Transverse colon (tissue), 4 donors: ENCODE results near the gene NPFF. TPM values are rescaled to one million over a fixed set of nuclear protein-coding genes. Genes with fewer than 3 reads are reported as not detected.
A peak's percentile ranks its signal among the peaks of the same experiment; 100 is the strongest.

Experiments used
- DNase-seq: peaks from one replicate; pipeline ENCODE4 v3.0.0-alpha.2; 2019
- H3K27ac ChIP-seq, 4 donors: fragments of 200-600 bp; sonication (generic); 2 replicates each; pipeline ENCODE4 v1.5.1; 2016 to 2018; ENCODE audit warnings: inconsistent platforms in 4 of 4
- H3K27me3 ChIP-seq: fragments of 200-600 bp; sonication (generic); 2 replicates; pipeline ENCODE4 v1.5.1; 2017; ENCODE audit warnings: inconsistent platforms
- H3K36me3 ChIP-seq, 4 donors: fragments of 200-600 bp; sonication (generic); 2 replicates each; pipeline ENCODE4 v1.5.1; 2017 to 2019; ENCODE audit warnings: inconsistent platforms in 4 of 4
- H3K4me1 ChIP-seq, 4 donors: fragments of 200-600 bp; sonication (generic); 2 replicates each; pipeline ENCODE4 v1.5.1; 2017 to 2020; ENCODE audit warnings: inconsistent platforms in 4 of 4
- H3K4me3 ChIP-seq, 4 donors: fragments of 200-600 bp; sonication (generic); 1 replicate in 1 of 4; 2 replicates in 3 of 4; pipeline versions ENCODE4 v1.5.1 to v1.6.1; 2017 to 2019; ENCODE audit warnings: inconsistent platforms in 4 of 4
- H3K9me3 ChIP-seq, 2 donors: fragments of 200-600 bp; sonication (generic); 2 replicates each; pipeline ENCODE4 v1.5.1; 2017 to 2019; ENCODE audit warnings: inconsistent platforms in 2 of 2
- EP300 ChIP-seq: sonication (generic); formaldehyde crosslinking; IDR thresholded peaks from one replicate; pipeline ENCODE4 v1.6.1; 2017; ENCODE audit warnings: antibody characterized with exemption, low read depth
- POLR2A ChIP-seq: fragments of 450-650 bp; IDR thresholded peaks from one replicate; pipeline ENCODE4 v1.6.1; 2016; ENCODE audit warnings: antibody characterized with exemption, mild to moderate bottlenecking, moderate library complexity
- POLR2AphosphoS5 ChIP-seq, 3 donors: sonication (generic); formaldehyde crosslinking; IDR thresholded peaks; one replicate each; pipeline ENCODE4 v1.6.1; 2016; ENCODE audit warnings: antibody characterized with exemption in 3 of 3
- WGBS, 2 donors: methylation state at CpG; one replicate each; pipeline ENCODE4 v1.1.5; 2018; ENCODE audit warnings: low coverage in 1 of 2; 5-methylcytosine and 5-hydroxymethylcytosine counted together
- in situ Hi-C, 4 donors: fragments of 200-750 bp; cut with MboI; loops; one replicate each; pipeline versions ENCODE4 v1.15.0 to v1.15.1; 2017; ENCODE audit warnings: low sequenced_read_pairs in 3 of 4, low pct_ligation_motif_present in 1 of 4, low pct_unique_long_range_greater_than_20kb in 1 of 4
- intact Hi-C: fragments of 100-400 bp; cut with DNase I; formaldehyde crosslinking; loops from one replicate; pipeline ENCODE4 v1.15.1; 2023; ENCODE audit warnings: low total_unique reads
- total RNA-seq, 4 donors: library from RNA; depleted of rRNA; stranded (reverse); fragments of >200 nt; gene quantifications; one replicate each; pipeline ENCODE4 v1.1.0, GENCODE V29; 2016
- TF ChIP-seq, protein P1 (sequence below), 5 experiments: fragments of 200-600 bp in 3 of 5; fragments of 450-650 bp in 2 of 5; sonication (generic) in 3 of 5; IDR thresholded peaks; 1 replicate in 2 of 5; 2 replicates in 3 of 5; pipeline ENCODE4 v1.5.1; 2016 to 2017; ENCODE audit warnings: antibody characterized with exemption in 5 of 5, inconsistent platforms in 3 of 5, mild to moderate bottlenecking in 2 of 5, moderate library complexity in 1 of 5

The NPFF gene
- total RNA-seq, 4 donors from 2014 or later, result not detected

DNA sequence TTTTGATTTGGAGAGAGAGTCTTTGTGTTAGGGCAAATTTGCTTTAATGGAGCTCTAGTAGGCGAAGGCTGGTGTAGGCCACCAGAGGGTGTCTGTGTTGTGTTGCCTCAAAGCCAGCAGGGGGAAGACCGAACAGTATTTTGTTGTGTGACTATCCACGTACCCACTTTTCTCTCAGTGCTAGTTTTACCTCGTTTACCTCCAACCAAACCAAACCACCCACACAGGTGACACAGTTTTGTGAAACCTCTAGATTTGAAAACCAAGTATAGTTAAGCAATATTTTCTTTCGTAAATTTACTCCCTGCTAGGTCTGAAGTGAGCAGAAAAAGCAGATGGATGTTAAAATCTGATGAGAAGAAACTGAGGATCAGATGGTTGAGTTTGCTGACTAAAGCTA is 36.3 kb upstream of the NPFF start:
- Histone ChIP-seq H3K27ac (peak overlapping the region; percentile 20 to 68 (median 55)), H3K9me3 (no peaks in the 10 kb centered on the region), H3K27me3 (no peaks in the 10 kb centered on the region), H3K36me3 (peaks cover 0 to 22% (median 10%) of the 10 kb centered on the region in 4 donors), H3K4me1 (peaks cover 6 to 16% (median 9%) of the 10 kb centered on the region in 4 donors), H3K4me3 (no peak overlapping the region)
- TF ChIP-seq, protein P1, sequence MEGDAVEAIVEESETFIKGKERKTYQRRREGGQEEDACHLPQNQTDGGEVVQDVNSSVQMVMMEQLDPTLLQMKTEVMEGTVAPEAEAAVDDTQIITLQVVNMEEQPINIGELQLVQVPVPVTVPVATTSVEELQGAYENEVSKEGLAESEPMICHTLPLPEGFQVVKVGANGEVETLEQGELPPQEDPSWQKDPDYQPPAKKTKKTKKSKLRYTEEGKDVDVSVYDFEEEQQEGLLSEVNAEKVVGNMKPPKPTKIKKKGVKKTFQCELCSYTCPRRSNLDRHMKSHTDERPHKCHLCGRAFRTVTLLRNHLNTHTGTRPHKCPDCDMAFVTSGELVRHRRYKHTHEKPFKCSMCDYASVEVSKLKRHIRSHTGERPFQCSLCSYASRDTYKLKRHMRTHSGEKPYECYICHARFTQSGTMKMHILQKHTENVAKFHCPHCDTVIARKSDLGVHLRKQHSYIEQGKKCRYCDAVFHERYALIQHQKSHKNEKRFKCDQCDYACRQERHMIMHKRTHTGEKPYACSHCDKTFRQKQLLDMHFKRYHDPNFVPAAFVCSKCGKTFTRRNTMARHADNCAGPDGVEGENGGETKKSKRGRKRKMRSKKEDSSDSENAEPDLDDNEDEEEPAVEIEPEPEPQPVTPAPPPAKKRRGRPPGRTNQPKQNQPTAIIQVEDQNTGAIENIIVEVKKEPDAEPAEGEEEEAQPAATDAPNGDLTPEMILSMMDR (IDR thresholded peaks at IDR 0.05), result peak; percentile 69 to 95 (median 81)
- TF ChIP-seq EP300, result no peak
- intact Hi-C loops (loop anchor here (5.0 to 10.0 kb wide), 2 partner anchors 81 to 134 kb away; partner anchors contain the start of genes ATF7 and ATP5MC2), in situ Hi-C loops (loop anchor here (5.0 to 10.0 kb wide), 3 partner anchors 129 to 134 kb away; partner anchors contain the start of gene ATP5MC2 (in 3 of the 4))
- WGBS, 2 donors, result 25 to 83% methylated on average over 1 to 5 of the region's 5 CpGs
- peak; percentile 51 for DNase-seq

DNA sequence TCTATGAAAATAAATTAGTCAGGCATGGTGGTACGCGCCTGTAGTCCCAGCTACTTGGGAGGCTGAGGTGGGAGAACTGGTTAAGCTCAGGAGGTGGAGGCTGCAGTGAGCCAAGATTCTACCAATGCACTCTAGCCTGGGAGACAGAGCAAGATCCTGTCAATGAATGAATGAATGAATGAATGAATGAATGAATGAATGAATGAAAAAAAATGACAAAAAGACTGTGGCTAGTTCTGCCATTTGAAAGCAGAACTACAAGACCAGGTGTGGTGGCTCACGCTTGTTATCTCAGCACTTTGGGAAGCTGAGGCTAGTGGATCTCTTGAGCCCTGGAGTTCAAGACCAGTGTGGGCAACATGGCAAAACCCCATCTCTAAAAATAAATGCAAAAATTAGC is 32.2 kb upstream of the NPFF start:
- TF ChIP-seq EP300, result no peak
- no peak for TF ChIP-seq POLR2A
- Histone ChIP-seq H3K4me3 (no peak overlapping the region), H3K36me3 (peaks cover 0 to 50% (median 20%) of the 10 kb centered on the region in 4 donors), H3K4me1 (peaks cover 14 to 28% (median 18%) of the 10 kb centered on the region in 4 donors), H3K27ac (peak overlapping the region; percentile 78 to 88 (median 79)), H3K9me3 (no peaks in the 10 kb centered on the region), H3K27me3 (no peaks in the 10 kb centered on the region)
- WGBS, 2 donors, result 97 to 100% methylated on average over 1 to 3 of the region's 3 CpGs
- in situ Hi-C loops (no loop called here), intact Hi-C loops (no loop called here)
- no peak for DNase-seq

DNA sequence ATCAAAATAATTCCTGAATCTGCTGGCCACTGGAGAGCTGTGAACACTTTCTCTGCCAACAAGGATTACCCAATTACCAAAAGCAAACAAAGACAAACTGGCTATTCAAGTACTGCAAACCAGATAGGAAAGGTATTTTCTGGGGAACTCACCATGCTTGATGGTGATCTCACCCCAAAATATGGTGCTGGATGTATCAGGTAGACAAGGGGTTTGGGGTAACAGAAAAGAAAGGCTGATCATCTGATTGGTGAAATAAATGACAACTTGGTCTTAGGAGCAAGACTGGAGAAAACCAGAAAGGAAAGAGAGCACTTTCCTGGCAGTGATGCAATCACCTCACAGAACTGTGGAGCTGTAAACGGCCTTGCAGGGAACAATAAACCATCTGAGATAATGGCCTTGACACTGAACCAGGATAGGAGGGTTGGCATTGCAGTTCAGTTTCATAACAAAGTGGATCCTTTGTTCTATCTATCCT is 31.0 kb upstream of the NPFF start:
- no peaks in the 10 kb centered on the region for H3K27me3 ChIP-seq
- intact Hi-C loops (no loop called here), in situ Hi-C loops (no loop called here)
- peak; percentile 48 for DNase-seq
- H3K4me1 ChIP-seq, result peaks cover 14 to 23% (median 18%) of the 10 kb centered on the region in 4 donors
- peak overlapping the region; percentile 78 to 88 (median 79) for H3K27ac ChIP-seq
- WGBS, 2 donors, result 17 to 24% methylated on average over 1 of the region's 1 CpG
- H3K36me3 ChIP-seq, result peaks cover 0 to 63% (median 26%) of the 10 kb centered on the region in 4 donors
- no peak overlapping the region for H3K4me3 ChIP-seq
- TF ChIP-seq, protein P1 (IDR thresholded peaks at IDR 0.05), result no peak
- peak; percentile 53 for TF ChIP-seq EP300
- TF ChIP-seq POLR2AphosphoS5 (IDR thresholded peaks at IDR 0.05), result peak; percentile 24 to 71 (median 34)
- TF ChIP-seq POLR2A, result no peak
- no peaks in the 10 kb centered on the region for H3K9me3 ChIP-seq

DNA sequence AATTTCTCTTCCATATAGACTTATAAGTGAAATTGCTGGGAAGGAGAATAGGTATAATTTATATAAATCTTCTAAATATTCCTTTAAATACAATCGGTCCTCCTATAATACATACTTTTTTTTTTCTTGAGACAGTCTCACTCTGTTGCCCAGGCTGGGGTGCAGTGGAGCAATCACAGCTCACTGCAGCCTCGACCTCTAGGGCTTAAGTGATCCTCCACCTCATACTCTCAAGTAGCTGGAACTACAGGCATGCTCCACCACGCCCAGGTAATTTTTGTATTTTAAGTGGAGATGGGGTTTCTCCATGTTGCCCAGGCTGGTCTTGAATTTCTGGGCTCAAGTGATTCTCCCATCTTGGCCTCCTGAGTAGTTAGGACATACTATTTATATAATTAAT is 29.7 kb upstream of the NPFF start:
- Histone ChIP-seq H3K36me3 (peaks cover 0 to 65% (median 29%) of the 10 kb centered on the region in 4 donors), H3K27ac (peak overlapping the region in 3 of 4 donors; percentile 78 to 88 (median 78)), H3K27me3 (no peaks in the 10 kb centered on the region), H3K4me1 (peaks cover 14 to 23% (median 18%) of the 10 kb centered on the region in 4 donors), H3K4me3 (no peak overlapping the region), H3K9me3 (no peaks in the 10 kb centered on the region)
- DNase-seq, result no peak
- WGBS, 2 donors, result 83 to 91% methylated on average over 3 of the region's 3 CpGs
- intact Hi-C loops, result no loop called here
- in situ Hi-C loops, result no loop called here
- TF ChIP-seq POLR2AphosphoS5 (IDR thresholded peaks at IDR 0.05) (no peak), POLR2A (no peak)
- TF ChIP-seq, protein P1 (IDR thresholded peaks at IDR 0.05), result no peak

DNA sequence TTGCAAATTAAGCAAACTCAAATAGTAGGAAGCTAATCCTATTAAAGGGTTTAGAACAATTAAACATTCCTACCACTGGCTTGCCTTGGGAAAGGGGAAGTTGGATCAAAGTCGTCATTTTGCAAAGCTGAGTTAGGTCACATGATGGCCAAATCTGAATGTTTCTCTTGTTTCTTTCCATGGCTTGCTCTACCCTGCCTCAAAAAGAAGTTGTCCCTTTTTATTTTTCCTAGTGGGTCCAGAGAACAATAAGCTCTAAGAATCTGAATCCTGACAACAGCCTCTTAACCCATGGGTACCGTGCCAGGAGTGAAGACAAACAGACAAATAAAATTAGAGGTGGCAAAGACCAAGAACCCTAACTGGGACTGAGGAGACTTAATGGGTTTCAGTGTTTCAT is 26.2 kb upstream of the NPFF start:
- DNase-seq, result no peak
- no peaks in the 10 kb centered on the region for H3K27me3 ChIP-seq
- no peak overlapping the region for H3K27ac ChIP-seq
- peaks cover 6 to 11% (median 10%) of the 10 kb centered on the region in 4 donors for H3K4me1 ChIP-seq
- in situ Hi-C loops (no loop called here), intact Hi-C loops (no loop called here)
- H3K4me3 ChIP-seq, result no peak overlapping the region
- 69 to 100% methylated on average over 1 to 2 of the region's 2 CpGs for WGBS, 2 donors
- H3K36me3 ChIP-seq, result peaks cover 0 to 71% (median 36%) of the 10 kb centered on the region in 4 donors
- no peaks in the 10 kb centered on the region for H3K9me3 ChIP-seq
- no peak for TF ChIP-seq POLR2AphosphoS5 (IDR thresholded peaks at IDR 0.05)
- no peak for TF ChIP-seq POLR2A
- no peak for TF ChIP-seq EP300
- TF ChIP-seq, protein P1 (IDR thresholded peaks at IDR 0.05), result no peak
